Measurements from ENCODE around the gene GLTPD2. TPM values are rescaled to one million over a fixed set of nuclear protein-coding genes. Genes with fewer than 3 reads are reported as not detected.

The GLTPD2 gene
- total RNA-seq, 1 donor from 2014 or later: not detected

GRCh38 chr17:4742133-4742532 lies 46.6 kb upstream of the GLTPD2 start:
- H3K36me3 ChIP-seq: no peaks in the 10 kb centered on the region
- H3K27me3 ChIP-seq (ENCODE audit: low read depth): peaks cover 7% of the 10 kb centered on the region
- no peak overlapping the region for H3K27ac ChIP-seq
- DNase-seq: no peak
- no peak for ATAC-seq
- H3K4me3 ChIP-seq: no peak overlapping the region
- TF ChIP-seq CTCF (IDR thresholded peaks at IDR 0.05): no peak
- H3K4me1 ChIP-seq: peaks cover 13% of the 10 kb centered on the region
- no peaks in the 10 kb centered on the region for H3K9me3 ChIP-seq
- intact Hi-C loops (cut with DNase I): no loop called here

- H3K27me3 ChIP-seq (ENCODE audit: low read depth): peaks cover 7% of the 10 kb centered on the region
- H3K9me3 ChIP-seq: no peaks in the 10 kb centered on the region
- no peak overlapping the region for H3K27ac ChIP-seq
- H3K36me3 ChIP-seq: no peaks in the 10 kb centered on the region
- DNase-seq: peak; percentile 19
- TF ChIP-seq CTCF (IDR thresholded peaks at IDR 0.05): no peak
- no peak overlapping the region for H3K4me3 ChIP-seq
- intact Hi-C loops (cut with DNase I): no loop called here
- no peak for ATAC-seq
- H3K4me1 ChIP-seq: peaks cover 13% of the 10 kb centered on the region
Observed at GRCh38 chr17:4742629-4743028, 46.1 kb upstream of the GLTPD2 start.

GRCh38 chr17:4743216-4743615 lies 45.5 kb upstream of the GLTPD2 start:
- Histone ChIP-seq H3K27ac (no peak overlapping the region), H3K9me3 (no peaks in the 10 kb centered on the region), H3K4me3 (no peak overlapping the region), H3K36me3 (no peaks in the 10 kb centered on the region), H3K4me1 (peaks cover 11% of the 10 kb centered on the region), H3K27me3 (ENCODE audit: low read depth) (peaks cover 7% of the 10 kb centered on the region)
- peak; percentile 21 for DNase-seq
- ATAC-seq: no peak
- TF ChIP-seq CTCF (IDR thresholded peaks at IDR 0.05): no peak
- intact Hi-C loops (cut with DNase I): no loop called here

GRCh38 chr17:4743898-4744297 lies 44.9 kb upstream of the GLTPD2 start:
- DNase-seq (no peak), ATAC-seq (no peak)
- no peak for TF ChIP-seq CTCF (IDR thresholded peaks at IDR 0.05)
- H3K27me3 ChIP-seq (ENCODE audit: low read depth): peaks cover 7% of the 10 kb centered on the region
- no peaks in the 10 kb centered on the region for H3K9me3 ChIP-seq
- H3K36me3 ChIP-seq: no peaks in the 10 kb centered on the region
- no peak overlapping the region for H3K27ac ChIP-seq
- no peak overlapping the region for H3K4me3 ChIP-seq
- H3K4me1 ChIP-seq: peaks cover 9% of the 10 kb centered on the region
- intact Hi-C loops (cut with DNase I): no loop called here

GRCh38 chr17:4744999-4745969 lies 43.5 kb upstream of the GLTPD2 start:
- peaks cover 7% of the 10 kb centered on the region for H3K27me3 ChIP-seq (ENCODE audit: low read depth)
- peak; percentile 48 for DNase-seq
- peaks cover 6% of the 10 kb centered on the region for H3K4me1 ChIP-seq
- H3K27ac ChIP-seq: no peak overlapping the region
- H3K4me3 ChIP-seq: no peak overlapping the region
- ATAC-seq: peak in 1 of 2 donors; percentile 4
- no peaks in the 10 kb centered on the region for H3K9me3 ChIP-seq
- intact Hi-C loops (cut with DNase I): no loop called here
- no peak for TF ChIP-seq CTCF (IDR thresholded peaks at IDR 0.05)
- no peaks in the 10 kb centered on the region for H3K36me3 ChIP-seq

Measured in lower lobe of right lung (tissue), 2 donors.